GM21423 (cell line): ENCODE results near the gene ETNK2.

Source experiments
- ATAC-seq: cut with Tn5 transposase; IDR thresholded peaks from one replicate; pipeline ENCODE4 v1.9.1; 2021; ENCODE audit warnings: mild to moderate bottlenecking, moderate library complexity; ENCODE audit not compliant: unreplicated experiment

Gene ETNK2

GRCh38 chr1:204151552-204152309 is at the start of gene ETNK2:
Gene ETNK2, minus strand, starts transcription at chr1:204152044. Its CDS starts 192 bp downstream, at chr1:204151852.
- no peak for ATAC-seq

GRCh38 chr1:204201348-204202040 is 49.6 kb upstream of the ETNK2 start:
- no peak for ATAC-seq

GRCh38 chr1:204199579-204199978 is 47.7 kb upstream of the ETNK2 start:
- no peak for ATAC-seq

- no peak for ATAC-seq
Observed at GRCh38 chr1:204198348-204199340, 46.8 kb upstream of the ETNK2 start.

- no peak for ATAC-seq
Observed at GRCh38 chr1:204197068-204197467, 45.2 kb upstream of the ETNK2 start.

- ATAC-seq = no peak
Observed at GRCh38 chr1:204196068-204196795, 44.4 kb upstream of the ETNK2 start, which contains the start of gene KISS1. Gene KISS1, minus strand, starts transcription at chr1:204196491. Its CDS starts 3,615 bp downstream, at chr1:204192876.

- no peak for ATAC-seq
Observed at GRCh38 chr1:204194771-204195170, 42.9 kb upstream of the ETNK2 start.

- no peak for ATAC-seq
Observed at GRCh38 chr1:204194080-204194479, 42.2 kb upstream of the ETNK2 start.

GRCh38 chr1:204192589-204193352 is 40.9 kb upstream of the ETNK2 start:
- no peak for ATAC-seq

GRCh38 chr1:204192046-204192445 is 40.2 kb upstream of the ETNK2 start:
- ATAC-seq = no peak

GRCh38 chr1:204191456-204191855 is 39.6 kb upstream of the ETNK2 start:
- ATAC-seq = no peak

- ATAC-seq = no peak
Observed at GRCh38 chr1:204190212-204191211, 38.7 kb upstream of the ETNK2 start.

GRCh38 chr1:204188959-204189639 is 37.3 kb upstream of the ETNK2 start:
- ATAC-seq = no peak

- ATAC-seq = no peak
Observed at GRCh38 chr1:204186597-204186996, 34.8 kb upstream of the ETNK2 start.

GRCh38 chr1:204181116-204181515 is 29.3 kb upstream of the ETNK2 start:
- ATAC-seq = no peak

GRCh38 chr1:204180133-204180532 is 28.3 kb upstream of the ETNK2 start:
- no peak for ATAC-seq

- no peak for ATAC-seq
Observed at GRCh38 chr1:204178487-204179281, 26.8 kb upstream of the ETNK2 start.
